B cell (primary cell): ENCODE results near the gene IL22RA1.

Experiments
- CTCF ChIP-seq: fragments of 200-600 bp; IDR thresholded peaks from one replicate; pipeline ENCODE4 v1.8.0; 2022; ENCODE audit warnings: antibody characterized with exemption, mild to moderate bottlenecking
- EZH2 ChIP-seq: IDR thresholded peaks from 2 replicates; pipeline ENCODE4 v1.6.1; 2012; ENCODE audit warnings: borderline replicate concordance, low read depth, mild to moderate bottlenecking, moderate library complexity, low read length; ENCODE audit not compliant: insufficient read depth, poor library complexity, severe bottlenecking

- TF ChIP-seq CTCF = no peak
- no peak for TF ChIP-seq EZH2
These were observed 67.4 kb downstream of the IL22RA1 start for GRCh38 chr1:24075590-24075854.
